GM12878 (cell line): ENCODE measurements around the gene PRKCQ.

Source experiments
- BRCA1 ChIP-seq: IDR thresholded peaks from 2 replicates; pipeline ENCODE4 v1.6.1; 2011; ENCODE audit warnings: low read depth, low read length, improper control_type of control experiment
- MXI1 ChIP-seq: fragments of 150-350 bp; IDR thresholded peaks from 2 replicates; pipeline ENCODE4 v1.6.1; 2011; ENCODE audit warnings: low read depth, mild to moderate bottlenecking, inconsistent platforms, low read length, improper control_type of control experiment
- PBX3 ChIP-seq: IDR thresholded peaks from 2 replicates; pipeline ENCODE4 v1.6.1; 2011; ENCODE audit warnings: mild to moderate bottlenecking, low read depth, low read length, moderate library complexity; ENCODE audit not compliant: insufficient replicate concordance
- POLR2A ChIP-seq: IDR thresholded peaks from 2 replicates; pipeline ENCODE4 v1.6.1; 2011; ENCODE audit warnings: low read depth, mild to moderate bottlenecking, low read length

GRCh38 chr10:6490614-6491013 is 89.5 kb downstream of the PRKCQ start:
- TF ChIP-seq BRCA1 (no peak), PBX3 (no peak), POLR2A (no peak), MXI1 (no peak)
